Measurements from ENCODE around the gene LDLRAD4.

The LDLRAD4 gene

GRCh38 chr18:13244135-13244534 lies 25.6 kb downstream of the LDLRAD4 start:
- Histone ChIP-seq H3K27me3 (ENCODE audit: insufficient read depth, low read depth, severe bottlenecking) (no peaks in the 10 kb centered on the region), H3K4me3 (ENCODE audit: low read depth, low read length) (no peak overlapping the region), H3K9me3 (ENCODE audit: severe bottlenecking) (no peaks in the 10 kb centered on the region), H3K36me3 (no peaks in the 10 kb centered on the region), H3K27ac (no peak overlapping the region)
- no peak for DNase-seq
- no peak for TF ChIP-seq CTCF (IDR thresholded peaks at IDR 0.05; ENCODE audit: low read depth, low read length)

GRCh38 chr18:13245481-13246000 lies 27.0 kb downstream of the LDLRAD4 start:
- DNase-seq, result no peak
- H3K27me3 ChIP-seq (ENCODE audit: insufficient read depth, low read depth, severe bottlenecking), result no peaks in the 10 kb centered on the region

GRCh38 chr18:13246121-13246520 lies 27.6 kb downstream of the LDLRAD4 start:
- no peaks in the 10 kb centered on the region for H3K27me3 ChIP-seq (ENCODE audit: insufficient read depth, low read depth, severe bottlenecking)
- TF ChIP-seq CTCF (IDR thresholded peaks at IDR 0.05; ENCODE audit: low read depth, low read length), result no peak
- no peaks in the 10 kb centered on the region for H3K36me3 ChIP-seq
- H3K27ac ChIP-seq, result no peak overlapping the region
- DNase-seq, result no peak
- no peak overlapping the region for H3K4me3 ChIP-seq (ENCODE audit: low read depth, low read length)
- H3K9me3 ChIP-seq (ENCODE audit: severe bottlenecking), result no peaks in the 10 kb centered on the region

More at GRCh38 chr18:13245481-13246000, 27.0 kb downstream of the LDLRAD4 start:
- no peaks in the 10 kb centered on the region for H3K9me3 ChIP-seq (ENCODE audit: severe bottlenecking)
- H3K36me3 ChIP-seq, result no peaks in the 10 kb centered on the region
- no peak for TF ChIP-seq CTCF (IDR thresholded peaks at IDR 0.05; ENCODE audit: low read depth, low read length)
- H3K27ac ChIP-seq, result no peak overlapping the region
- H3K4me3 ChIP-seq (ENCODE audit: low read depth, low read length), result no peak overlapping the region

- no peak for DNase-seq
- no peaks in the 10 kb centered on the region for H3K27me3 ChIP-seq (ENCODE audit: insufficient read depth, low read depth, severe bottlenecking)
- no peak overlapping the region for H3K27ac ChIP-seq
- no peaks in the 10 kb centered on the region for H3K36me3 ChIP-seq
- TF ChIP-seq CTCF (IDR thresholded peaks at IDR 0.05; ENCODE audit: low read depth, low read length), result no peak
- no peaks in the 10 kb centered on the region for H3K9me3 ChIP-seq (ENCODE audit: severe bottlenecking)
- no peak overlapping the region for H3K4me3 ChIP-seq (ENCODE audit: low read depth, low read length)
These were observed 28.0 kb downstream of the LDLRAD4 start for GRCh38 chr18:13246591-13246990.

GRCh38 chr18:13247506-13247905 lies 28.9 kb downstream of the LDLRAD4 start:
- H3K36me3 ChIP-seq, result no peaks in the 10 kb centered on the region
- H3K4me3 ChIP-seq (ENCODE audit: low read depth, low read length), result no peak overlapping the region
- no peak for TF ChIP-seq CTCF (IDR thresholded peaks at IDR 0.05; ENCODE audit: low read depth, low read length)
- no peaks in the 10 kb centered on the region for H3K27me3 ChIP-seq (ENCODE audit: insufficient read depth, low read depth, severe bottlenecking)
- no peaks in the 10 kb centered on the region for H3K9me3 ChIP-seq (ENCODE audit: severe bottlenecking)
- no peak overlapping the region for H3K27ac ChIP-seq
- no peak for DNase-seq

Measured in WERI-Rb-1 (cell line).